ENCODE results near the gene TNFRSF4. TPM values are rescaled to one million over a fixed set of nuclear protein-coding genes. Genes with fewer than 3 reads are reported as not detected.

TNFRSF4 gene
- total RNA-seq, 1 donor from 2014 or later, result 0.31 TPM

- DNase-seq (ENCODE audit: extremely low spot score, unreplicated experiment), result no peak
- no peaks in the 10 kb centered on the region for H3K9me3 Mint-ChIP-seq
- H3K4me3 Mint-ChIP-seq, result no peak within 1 kb of the TSS
- H3K27ac Mint-ChIP-seq, result no peak within 1 kb of the TSS
- H3K4me1 Mint-ChIP-seq (ENCODE audit: unreplicated experiment), result no peaks in the 10 kb centered on the region
- H3K36me3 Mint-ChIP-seq, result no peaks in the 10 kb centered on the region
- no peak for TF ChIP-seq CTCF (conservative IDR thresholded peaks at IDR 0.05)
- H3K27me3 Mint-ChIP-seq, result peaks cover 3% of the 10 kb centered on the region
These were observed 32.8 kb upstream of the TNFRSF4 start, which contains the start of gene C1QTNF12 for GRCh38 chr1:1246577-1247340. TSS of gene C1QTNF12 (minus strand) at chr1:1246722. CDS start at chr1:1246690, 32 bp downstream.

DNA sequence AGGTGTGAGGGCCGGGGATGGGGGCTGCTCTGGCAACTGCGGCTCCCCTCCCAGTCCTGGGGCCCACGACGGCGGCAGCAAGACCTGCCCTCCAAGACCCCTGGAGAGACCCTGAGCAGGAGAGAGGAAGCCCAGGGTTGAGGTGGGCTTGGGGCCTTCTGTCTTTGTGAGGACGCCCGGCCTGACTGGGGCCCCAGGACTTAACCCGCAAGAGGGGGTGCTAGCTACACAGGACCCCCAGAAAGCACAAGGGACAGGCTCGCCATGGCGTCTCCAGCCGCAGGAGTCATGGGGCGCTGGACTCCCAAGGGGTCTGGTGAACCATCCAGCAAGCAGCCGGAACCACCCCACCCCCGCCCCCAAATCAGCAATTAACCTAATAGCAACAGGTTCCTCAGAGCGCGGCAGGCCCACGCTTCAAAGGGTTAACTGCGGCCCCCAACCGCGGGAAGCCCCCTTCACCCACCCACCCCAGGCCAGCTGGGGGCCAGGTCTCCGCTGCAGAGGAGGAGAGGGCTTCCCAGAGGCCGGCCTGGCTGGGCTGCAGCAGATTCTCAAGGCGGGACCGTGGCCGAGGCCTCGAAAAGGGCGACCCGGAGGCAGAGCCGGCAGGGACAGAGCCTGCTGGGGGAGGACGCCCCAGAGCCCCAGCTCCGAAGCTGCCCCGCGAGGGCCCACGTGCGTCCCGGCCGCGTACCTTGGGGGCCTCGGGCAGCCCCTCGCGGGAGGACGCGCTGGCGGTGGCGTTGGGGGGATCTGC is 32.0 kb upstream of the TNFRSF4 start:
- DNase-seq (ENCODE audit: extremely low spot score, unreplicated experiment), result no peak
- H3K9me3 Mint-ChIP-seq, result no peaks in the 10 kb centered on the region
- H3K4me1 Mint-ChIP-seq (ENCODE audit: unreplicated experiment), result no peaks in the 10 kb centered on the region
- peaks cover 3% of the 10 kb centered on the region for H3K27me3 Mint-ChIP-seq
- H3K36me3 Mint-ChIP-seq, result no peaks in the 10 kb centered on the region
- H3K27ac Mint-ChIP-seq, result no peak overlapping the region
- no peak for TF ChIP-seq CTCF (conservative IDR thresholded peaks at IDR 0.05)
- H3K4me3 Mint-ChIP-seq, result no peak overlapping the region

DNA sequence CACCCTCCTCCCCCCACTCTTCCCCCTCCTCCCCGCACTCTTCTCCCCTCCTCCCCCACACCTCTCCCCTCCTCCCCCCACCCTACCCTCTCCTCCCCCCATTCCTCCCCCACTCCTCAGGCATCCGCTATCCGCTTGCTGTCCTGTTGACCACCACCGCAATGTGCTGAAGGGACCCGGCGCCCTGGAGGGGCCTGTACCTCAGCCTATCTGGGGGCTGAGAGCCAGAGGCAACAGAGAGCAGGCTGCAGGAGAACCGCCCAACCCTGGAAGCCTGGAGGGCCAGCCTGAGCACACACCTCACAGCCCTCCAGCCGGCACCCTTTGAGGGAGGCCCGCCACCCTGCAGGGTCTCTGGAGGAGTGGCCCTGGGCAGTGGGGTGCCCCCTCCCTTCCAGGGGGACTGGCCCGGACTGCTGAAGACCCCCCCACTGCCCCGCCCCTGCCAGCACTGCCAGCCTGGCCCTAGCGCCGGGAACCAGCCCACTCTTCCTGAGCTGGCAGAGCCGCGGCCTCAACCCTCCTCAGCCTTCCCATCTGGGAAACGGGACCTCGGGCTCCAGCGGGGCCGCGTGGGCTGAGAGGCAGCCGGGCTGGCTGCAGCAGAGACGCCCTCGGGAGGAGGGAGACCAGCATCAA is 31.3 kb upstream of the TNFRSF4 start:
- H3K27ac Mint-ChIP-seq, result no peak overlapping the region
- no peaks in the 10 kb centered on the region for H3K4me1 Mint-ChIP-seq (ENCODE audit: unreplicated experiment)
- no peaks in the 10 kb centered on the region for H3K36me3 Mint-ChIP-seq
- peaks cover 3% of the 10 kb centered on the region for H3K27me3 Mint-ChIP-seq
- no peak overlapping the region for H3K4me3 Mint-ChIP-seq
- DNase-seq (ENCODE audit: extremely low spot score, unreplicated experiment), result no peak
- H3K9me3 Mint-ChIP-seq, result no peaks in the 10 kb centered on the region
- TF ChIP-seq CTCF (conservative IDR thresholded peaks at IDR 0.05), result no peak

GRCh38 chr1:1244192-1244811 is 30.3 kb upstream of the TNFRSF4 start:
- TF ChIP-seq CTCF (conservative IDR thresholded peaks at IDR 0.05), result no peak
- no peak for DNase-seq (ENCODE audit: extremely low spot score, unreplicated experiment)
- no peak overlapping the region for H3K27ac Mint-ChIP-seq

DNA sequence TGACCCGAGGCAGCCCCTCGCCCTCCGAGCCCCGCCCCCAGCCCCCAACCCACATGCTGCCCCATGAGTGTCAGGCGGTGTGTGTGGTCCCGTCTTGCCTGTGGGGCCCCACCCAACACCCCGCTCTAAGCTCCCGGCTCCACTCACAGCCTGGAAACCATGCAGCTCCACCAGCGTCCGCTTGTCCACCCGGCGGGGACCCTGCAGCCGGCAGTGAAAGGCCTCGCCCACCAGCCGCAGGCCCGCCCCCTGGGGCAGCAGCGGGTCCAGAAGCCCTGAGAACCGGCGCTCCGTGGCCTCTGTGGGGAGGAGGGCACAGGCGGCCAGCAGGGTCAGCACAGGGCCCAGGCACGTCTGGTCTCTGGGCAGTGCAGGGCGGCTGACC is 29.8 kb upstream of the TNFRSF4 start:
- H3K36me3 Mint-ChIP-seq, result no peaks in the 10 kb centered on the region

More at GRCh38 chr1:1244192-1244811, 30.3 kb upstream of the TNFRSF4 start:
- H3K27me3 Mint-ChIP-seq, result peaks cover 3% of the 10 kb centered on the region
- no peak overlapping the region for H3K4me3 Mint-ChIP-seq
- H3K9me3 Mint-ChIP-seq, result no peaks in the 10 kb centered on the region
- H3K4me1 Mint-ChIP-seq (ENCODE audit: unreplicated experiment), result no peaks in the 10 kb centered on the region
- H3K36me3 Mint-ChIP-seq, result no peaks in the 10 kb centered on the region

More for the DNA sequence above, 29.8 kb upstream of the TNFRSF4 start:
- no peak overlapping the region for H3K27ac Mint-ChIP-seq
- H3K4me3 Mint-ChIP-seq, result no peak overlapping the region
- H3K27me3 Mint-ChIP-seq, result peaks cover 3% of the 10 kb centered on the region
- H3K9me3 Mint-ChIP-seq, result no peaks in the 10 kb centered on the region
- TF ChIP-seq CTCF (conservative IDR thresholded peaks at IDR 0.05), result no peak
- no peak for DNase-seq (ENCODE audit: extremely low spot score, unreplicated experiment)
- no peaks in the 10 kb centered on the region for H3K4me1 Mint-ChIP-seq (ENCODE audit: unreplicated experiment)
